ENCODE data around the gene CCDC92B.
"Not testable (repeated sequence)": the region's sequence is repeated elsewhere in the genome, so short reads cannot be mapped to it uniquely, and the experiment has no call there.

CCDC92B gene

GRCh38 chr17:2701996-2702741, 47.3 kb downstream of the CCDC92B start:
- no peak for DNase-seq

GRCh38 chr17:2701161-2701995, 48.1 kb downstream of the CCDC92B start:
- DNase-seq, result no peak

- peak; percentile 100 for DNase-seq
These were observed 48.8 kb downstream of the CCDC92B start for GRCh38 chr17:2700491-2701141.

GRCh38 chr17:2700030-2700490, 49.4 kb downstream of the CCDC92B start:
- DNase-seq, result no peak

- DNase-seq, result not testable (repeated sequence)
These were observed 50.1 kb downstream of the CCDC92B start for GRCh38 chr17:2699216-2699805.

- DNase-seq, result no peak
These were observed 51.8 kb downstream of the CCDC92B start for GRCh38 chr17:2697611-2698162.

- no peak for DNase-seq
These were observed 53.3 kb downstream of the CCDC92B start for GRCh38 chr17:2695961-2696760.

- no peak for DNase-seq
These were observed 54.0 kb downstream of the CCDC92B start for GRCh38 chr17:2695243-2695960.

GRCh38 chr17:2694381-2695242, 54.8 kb downstream of the CCDC92B start:
- DNase-seq, result no peak

GRCh38 chr17:2693561-2694380, 55.7 kb downstream of the CCDC92B start:
- no peak for DNase-seq

- no peak for DNase-seq
These were observed 56.7 kb downstream of the CCDC92B start for GRCh38 chr17:2692781-2693135.

- DNase-seq, result no peak
These were observed 57.3 kb downstream of the CCDC92B start for GRCh38 chr17:2691965-2692780.

- DNase-seq, result no peak
These were observed 58.2 kb downstream of the CCDC92B start for GRCh38 chr17:2691069-2691871.

- DNase-seq, result no peak
These were observed 59.0 kb downstream of the CCDC92B start for GRCh38 chr17:2690165-2691068.

- no peak for DNase-seq
These were observed 59.9 kb downstream of the CCDC92B start for GRCh38 chr17:2689411-2690164.
